ENCODE results near the gene GLI3.

GRCh38 chr7:41955451-41955850, 281.6 kb downstream of the GLI3 start:
- no peak for TF ChIP-seq POLR2A (IDR thresholded peaks at IDR 0.05)
- TF ChIP-seq CTCF (IDR thresholded peaks at IDR 0.05) = no peak
